ENCODE data around the gene ANKFN1.

DNA sequence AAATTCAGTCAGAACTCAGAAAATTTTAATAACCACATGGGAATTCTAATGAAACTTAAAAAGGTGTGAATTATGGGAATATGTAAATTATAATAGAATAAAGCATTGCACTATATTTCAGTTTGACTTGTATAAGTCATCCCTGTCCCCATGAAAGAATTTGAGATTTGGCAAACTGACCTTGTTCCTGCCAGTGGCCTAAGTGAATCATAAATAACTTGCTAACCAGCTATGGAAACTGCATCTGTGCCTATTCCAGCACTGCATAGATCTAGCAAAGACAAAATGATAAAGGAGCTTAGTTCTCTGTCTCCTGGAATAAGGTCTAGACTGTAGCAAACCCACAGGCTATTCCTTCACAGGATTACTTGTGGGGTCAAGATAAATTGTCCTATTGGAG lies 333.5 kb downstream of the ANKFN1 start:
- TF ChIP-seq, protein P1, sequence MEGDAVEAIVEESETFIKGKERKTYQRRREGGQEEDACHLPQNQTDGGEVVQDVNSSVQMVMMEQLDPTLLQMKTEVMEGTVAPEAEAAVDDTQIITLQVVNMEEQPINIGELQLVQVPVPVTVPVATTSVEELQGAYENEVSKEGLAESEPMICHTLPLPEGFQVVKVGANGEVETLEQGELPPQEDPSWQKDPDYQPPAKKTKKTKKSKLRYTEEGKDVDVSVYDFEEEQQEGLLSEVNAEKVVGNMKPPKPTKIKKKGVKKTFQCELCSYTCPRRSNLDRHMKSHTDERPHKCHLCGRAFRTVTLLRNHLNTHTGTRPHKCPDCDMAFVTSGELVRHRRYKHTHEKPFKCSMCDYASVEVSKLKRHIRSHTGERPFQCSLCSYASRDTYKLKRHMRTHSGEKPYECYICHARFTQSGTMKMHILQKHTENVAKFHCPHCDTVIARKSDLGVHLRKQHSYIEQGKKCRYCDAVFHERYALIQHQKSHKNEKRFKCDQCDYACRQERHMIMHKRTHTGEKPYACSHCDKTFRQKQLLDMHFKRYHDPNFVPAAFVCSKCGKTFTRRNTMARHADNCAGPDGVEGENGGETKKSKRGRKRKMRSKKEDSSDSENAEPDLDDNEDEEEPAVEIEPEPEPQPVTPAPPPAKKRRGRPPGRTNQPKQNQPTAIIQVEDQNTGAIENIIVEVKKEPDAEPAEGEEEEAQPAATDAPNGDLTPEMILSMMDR (IDR thresholded peaks at IDR 0.05): no peak
- no peak for TF ChIP-seq POLR2A (IDR thresholded peaks at IDR 0.05)
